HG03378 (cell line): ENCODE data around the gene ABCA7.

ENCODE experiments used
- ATAC-seq: cut with Tn5 transposase; IDR thresholded peaks from one replicate; pipeline ENCODE4 v1.9.1; 2021; ENCODE audit warnings: mild to moderate bottlenecking, moderate library complexity; ENCODE audit not compliant: unreplicated experiment

Gene ABCA7

DNA sequence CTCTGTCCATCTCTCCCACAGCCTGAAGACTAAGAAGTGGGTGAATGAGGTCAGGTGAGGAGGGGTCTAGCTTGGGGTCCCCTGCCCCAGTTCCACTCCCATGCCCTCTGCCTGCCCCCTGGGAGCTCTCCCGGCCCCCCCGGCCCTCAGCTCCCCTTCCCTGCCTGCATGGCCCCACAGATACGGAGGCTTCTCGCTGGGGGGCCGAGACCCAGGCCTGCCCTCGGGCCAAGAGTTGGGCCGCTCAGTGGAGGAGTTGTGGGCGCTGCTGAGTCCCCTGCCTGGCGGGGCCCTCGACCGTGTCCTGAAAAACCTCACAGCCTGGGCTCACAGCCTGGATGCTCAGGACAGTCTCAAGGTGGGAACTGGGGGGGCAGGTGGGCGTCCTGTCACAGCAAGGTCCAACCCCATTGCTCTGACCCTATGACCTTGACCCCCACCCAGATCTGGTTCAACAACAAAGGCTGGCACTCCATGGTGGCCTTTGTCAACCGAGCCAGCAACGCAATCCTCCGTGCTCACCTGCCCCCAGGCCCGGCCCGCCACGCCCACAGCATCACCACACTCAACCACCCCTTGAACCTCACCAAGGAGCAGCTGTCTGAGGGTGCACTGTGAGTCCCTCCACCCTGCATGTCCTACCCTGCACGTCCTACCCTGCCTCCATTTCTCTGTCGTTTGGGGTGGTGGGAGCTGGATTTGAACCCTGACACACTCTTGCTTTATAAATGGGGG is 16.1 kb downstream of the ABCA7 start:
- no peak for ATAC-seq

DNA sequence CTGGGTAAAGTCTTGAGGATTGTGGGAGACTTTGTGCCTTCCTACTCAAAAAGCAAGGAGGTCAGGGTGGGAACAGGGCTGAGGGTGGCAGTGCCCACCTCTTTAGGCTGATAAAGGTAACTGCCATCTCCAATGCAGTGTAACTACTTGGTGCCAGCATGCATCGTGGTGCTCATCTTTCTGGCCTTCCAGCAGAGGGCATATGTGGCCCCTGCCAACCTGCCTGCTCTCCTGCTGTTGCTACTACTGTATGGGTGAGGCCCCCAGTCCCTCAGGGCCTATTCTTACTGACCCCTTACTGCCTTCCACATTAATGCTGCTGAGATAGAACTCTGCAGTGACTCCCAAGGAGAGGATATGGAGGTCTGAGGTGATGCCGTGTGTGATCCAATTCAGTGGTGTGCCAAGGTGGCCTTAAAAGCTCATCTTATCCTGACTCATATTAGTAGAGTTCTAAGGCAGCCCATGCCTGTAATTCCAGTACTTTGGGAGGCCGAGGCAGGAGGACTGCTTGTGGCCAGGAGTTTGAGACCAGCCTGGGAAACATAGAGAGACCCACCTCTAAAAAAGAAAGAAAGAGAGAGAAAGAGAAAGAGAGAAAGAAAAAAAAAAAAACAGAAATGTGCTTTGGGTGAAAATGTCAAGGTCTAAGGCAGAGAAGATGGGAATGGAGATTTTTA is 17.4 kb downstream of the ABCA7 start:
- no peak for ATAC-seq

DNA sequence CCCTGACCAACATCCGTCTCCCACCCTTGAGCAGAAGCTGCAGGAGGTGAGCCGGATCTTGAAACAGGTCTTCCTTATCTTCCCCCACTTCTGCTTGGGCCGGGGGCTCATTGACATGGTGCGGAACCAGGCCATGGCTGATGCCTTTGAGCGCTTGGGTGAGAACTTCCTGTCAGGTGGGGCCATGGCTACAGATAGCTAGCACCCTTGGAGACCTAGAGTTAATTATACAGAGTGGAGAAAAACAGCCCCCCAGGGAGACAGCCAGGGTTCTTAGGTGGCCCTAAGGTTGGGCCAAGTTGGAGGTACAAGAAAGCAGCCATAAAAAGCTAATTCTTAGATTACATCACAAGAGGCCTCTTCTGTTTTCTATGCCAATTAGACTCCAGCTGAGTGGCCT is 18.2 kb downstream of the ABCA7 start:
- ATAC-seq, result no peak

DNA sequence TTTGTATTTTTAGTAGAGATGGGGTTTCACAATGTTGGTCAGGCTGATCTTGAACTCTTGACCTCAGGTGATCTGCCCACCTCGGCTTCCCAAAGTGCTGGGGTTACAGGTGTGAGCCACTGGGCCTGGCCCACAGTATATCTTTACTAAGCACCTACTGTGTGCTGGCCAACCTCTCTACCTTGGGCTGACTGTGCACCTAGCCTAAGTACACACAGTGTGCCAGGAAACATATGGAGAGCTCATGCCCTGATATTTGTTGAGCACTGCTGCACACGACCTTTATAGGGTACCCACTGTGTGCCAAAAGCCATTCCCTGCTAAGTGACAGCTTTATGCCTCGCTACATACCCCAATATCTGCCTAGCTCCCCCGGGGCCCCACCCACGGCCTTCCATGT is 20.8 kb downstream of the ABCA7 start:
- no peak for ATAC-seq

DNA sequence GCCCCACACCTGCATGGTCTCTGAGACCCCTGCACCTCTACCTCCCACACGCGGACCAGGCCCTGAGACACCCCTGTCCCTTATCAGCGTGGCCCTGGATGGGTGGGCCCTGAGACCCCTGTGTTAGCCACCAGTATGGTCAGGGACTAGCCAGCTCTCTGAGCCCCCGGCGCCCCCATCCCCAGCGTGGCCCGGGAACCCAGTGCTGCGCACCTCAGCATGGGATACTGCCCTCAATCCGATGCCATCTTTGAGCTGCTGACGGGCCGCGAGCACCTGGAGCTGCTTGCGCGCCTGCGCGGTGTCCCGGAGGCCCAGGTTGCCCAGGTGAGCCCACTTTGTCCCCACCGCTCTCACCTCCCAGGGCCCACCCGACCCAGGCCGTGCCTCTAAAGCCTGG is 22.1 kb downstream of the ABCA7 start:
- ATAC-seq, result no peak

DNA sequence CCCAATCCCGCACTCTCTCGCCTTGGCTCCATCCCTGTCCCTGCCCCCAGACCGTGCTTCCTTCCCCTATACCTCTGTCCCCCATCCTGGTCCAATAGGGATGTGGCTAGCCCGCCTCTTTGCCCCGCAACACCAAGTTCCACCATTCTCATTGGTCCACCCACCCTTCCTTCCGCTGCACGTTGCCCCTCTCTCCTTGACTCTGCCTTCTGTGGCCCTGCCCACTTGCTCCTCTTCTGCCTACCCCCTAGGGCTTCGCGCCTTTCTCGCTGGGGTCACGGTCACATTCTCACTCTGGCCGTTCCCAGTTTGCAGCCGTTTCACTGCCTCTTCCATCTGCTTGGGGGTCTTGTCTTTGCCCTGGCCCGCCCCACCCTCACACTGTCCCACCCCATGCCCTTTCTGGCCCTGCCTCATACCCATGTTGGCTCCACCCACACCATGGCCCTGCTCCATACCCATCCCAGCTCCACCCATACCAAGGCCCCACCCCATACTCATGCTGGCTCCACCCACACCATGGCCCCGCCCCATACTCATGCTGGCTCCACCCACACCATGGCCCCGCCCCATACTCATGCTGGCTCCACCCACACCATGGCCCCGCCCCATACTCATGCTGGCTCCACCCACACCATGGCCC is 22.6 kb downstream of the ABCA7 start:
- ATAC-seq, result no peak

DNA sequence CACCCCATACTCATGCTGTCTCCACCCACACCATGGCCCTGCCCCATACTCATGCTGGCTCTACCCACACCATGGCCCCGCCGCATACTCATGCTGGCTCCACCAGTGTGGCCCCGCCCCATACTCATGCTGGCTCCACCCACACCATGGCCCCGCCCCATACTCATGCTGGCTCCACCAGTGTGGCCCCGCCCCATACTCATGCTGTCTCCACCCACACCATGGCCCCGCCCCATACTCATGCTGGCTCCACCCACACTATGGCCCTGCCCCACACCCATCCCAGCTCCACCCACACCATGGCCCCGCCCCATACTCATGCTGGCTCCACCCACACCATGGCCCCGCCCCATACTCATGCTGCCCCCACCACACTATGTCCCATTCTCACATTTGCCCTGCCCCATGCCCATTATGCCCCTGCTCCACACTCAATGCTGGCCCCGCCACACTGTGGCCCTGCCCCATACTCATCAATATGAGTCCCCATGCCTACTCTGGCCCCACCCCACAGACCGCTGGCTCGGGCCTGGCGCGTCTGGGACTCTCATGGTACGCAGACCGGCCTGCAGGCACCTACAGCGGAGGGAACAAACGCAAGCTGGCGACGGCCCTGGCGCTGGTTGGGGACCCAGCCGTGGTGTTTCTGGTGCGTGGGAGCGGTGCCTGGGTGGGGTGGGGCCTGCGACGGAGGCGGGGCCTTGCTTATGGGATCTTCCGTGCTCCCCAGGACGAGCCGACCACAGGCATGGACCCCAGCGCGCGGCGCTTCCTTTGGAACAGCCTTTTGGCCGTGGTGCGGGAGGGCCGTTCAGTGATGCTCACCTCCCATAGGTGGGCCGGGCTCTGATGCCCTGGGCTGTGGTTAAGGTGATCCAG is 23.4 kb downstream of the ABCA7 start:
- ATAC-seq, result no peak

DNA sequence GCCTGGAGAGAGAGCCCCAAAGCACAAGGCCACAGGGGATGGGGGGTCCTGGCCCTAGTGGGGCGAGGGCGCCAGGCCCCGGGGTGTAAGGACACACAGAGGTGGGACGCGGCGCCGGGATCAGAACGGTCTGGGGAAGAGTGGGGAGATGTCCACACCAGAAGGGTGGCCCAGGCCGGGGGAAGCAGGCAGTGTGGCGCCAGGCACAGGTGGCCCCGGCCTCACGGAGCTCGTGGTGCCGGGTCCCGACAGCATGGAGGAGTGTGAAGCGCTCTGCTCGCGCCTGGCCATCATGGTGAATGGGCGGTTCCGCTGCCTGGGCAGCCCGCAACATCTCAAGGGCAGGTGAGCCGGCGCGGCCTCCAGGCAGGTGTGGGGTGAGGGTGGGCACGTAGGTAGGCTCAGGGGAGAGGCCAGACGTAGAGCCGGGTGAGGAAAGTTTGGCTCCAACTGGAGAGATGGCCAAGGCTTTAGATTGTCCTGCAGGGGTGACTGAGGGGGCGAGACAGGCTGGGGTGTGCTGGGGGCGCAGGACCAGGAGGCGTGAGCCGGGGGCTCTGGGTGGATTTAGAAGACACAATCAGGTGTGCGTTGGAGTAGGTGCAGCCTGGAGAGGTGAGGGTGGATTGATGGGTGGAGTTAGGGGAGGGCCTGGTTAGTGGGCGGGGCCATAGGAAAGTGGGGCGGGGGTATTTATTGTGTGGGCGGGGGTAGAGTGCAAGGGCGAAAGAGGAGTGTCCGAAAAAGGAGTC is 24.2 kb downstream of the ABCA7 start:
- ATAC-seq, result no peak

DNA sequence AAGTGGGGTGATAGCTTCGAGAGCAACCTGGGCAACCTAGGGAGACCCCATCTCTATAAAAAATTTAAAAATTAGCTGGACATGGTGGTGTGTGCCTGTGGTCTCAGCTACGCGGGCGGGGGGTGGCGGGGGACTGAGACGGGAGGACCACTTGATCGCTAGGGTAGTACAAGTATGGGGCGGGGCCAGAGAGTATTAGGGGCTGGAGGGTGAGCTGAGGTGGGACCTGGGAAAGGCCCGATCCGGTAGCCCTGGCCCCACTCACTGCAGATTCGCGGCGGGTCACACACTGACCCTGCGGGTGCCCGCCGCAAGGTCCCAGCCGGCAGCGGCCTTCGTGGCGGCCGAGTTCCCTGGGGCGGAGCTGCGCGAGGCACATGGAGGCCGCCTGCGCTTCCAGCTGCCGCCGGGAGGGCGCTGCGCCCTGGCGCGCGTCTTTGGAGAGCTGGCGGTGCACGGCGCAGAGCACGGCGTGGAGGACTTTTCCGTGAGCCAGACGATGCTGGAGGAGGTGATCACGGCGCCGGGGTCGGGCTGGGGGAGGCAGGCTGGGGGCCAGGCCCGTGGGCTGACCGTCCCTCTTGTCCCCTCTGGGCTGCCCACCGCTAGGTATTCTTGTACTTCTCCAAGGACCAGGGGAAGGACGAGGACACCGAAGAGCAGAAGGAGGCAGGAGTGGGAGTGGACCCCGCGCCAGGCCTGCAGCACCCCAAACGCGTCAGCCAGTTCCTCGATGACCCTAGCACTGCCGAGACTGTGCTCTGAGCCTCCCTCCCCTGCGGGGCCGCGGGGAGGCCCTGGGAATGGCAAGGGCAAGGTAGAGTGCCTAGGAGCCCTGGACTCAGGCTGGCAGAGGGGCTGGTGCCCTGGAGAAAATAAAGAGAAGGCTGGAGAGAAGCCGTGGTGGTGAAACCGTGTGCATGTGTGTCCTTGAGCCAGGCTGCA is 25.0 kb downstream of the ABCA7 start:
- ATAC-seq, result no peak

DNA sequence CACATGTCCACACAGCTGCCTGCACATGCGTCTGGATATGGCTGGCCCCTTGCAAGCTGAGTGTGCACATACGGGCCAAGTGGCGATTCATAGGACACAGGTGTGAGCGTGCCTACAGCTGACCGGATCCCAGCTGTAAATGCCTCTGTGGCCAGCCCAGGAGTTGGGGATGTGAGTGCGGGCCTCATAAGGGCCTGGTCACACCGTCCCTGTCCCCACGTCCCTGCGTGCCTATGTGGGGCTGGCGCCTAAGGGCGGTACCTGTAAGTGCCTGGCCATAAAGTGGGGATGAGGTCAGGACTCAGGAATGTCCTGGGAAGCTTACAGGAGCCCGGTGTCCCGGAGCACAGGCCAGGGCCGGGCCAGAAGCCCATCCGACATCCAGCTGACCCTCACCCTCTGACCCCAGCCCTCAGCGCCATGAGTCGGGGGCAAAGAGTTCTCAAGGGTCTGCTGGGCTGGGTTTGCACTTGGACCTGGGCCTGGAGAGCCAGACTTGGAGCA is 25.8 kb downstream of the ABCA7 start:
- ATAC-seq, result no peak

DNA sequence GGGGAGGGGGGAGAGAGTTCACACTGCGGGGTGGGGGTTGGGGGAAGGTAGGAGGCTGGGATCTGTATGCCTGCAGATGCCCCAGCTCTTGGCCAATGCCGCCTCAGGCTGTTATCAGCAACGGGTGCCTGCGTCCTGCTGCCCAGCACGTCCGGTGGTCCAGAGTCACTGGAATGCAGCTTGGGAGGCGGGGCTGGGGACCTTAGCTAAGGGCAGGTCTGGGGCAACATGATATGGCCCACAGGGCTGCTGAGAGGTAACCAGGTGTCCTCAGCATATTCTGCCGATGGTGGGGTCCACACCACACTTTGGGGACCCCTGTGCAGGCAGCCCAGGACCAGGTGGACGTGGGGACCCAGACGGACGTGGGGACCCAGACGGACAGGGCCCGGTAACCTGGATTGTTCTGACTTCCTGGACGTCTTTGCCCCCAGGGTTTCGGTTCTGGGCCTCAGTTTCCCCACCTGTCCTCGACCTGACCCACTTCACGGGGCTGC is 26.4 kb downstream of the ABCA7 start:
- no peak for ATAC-seq

DNA sequence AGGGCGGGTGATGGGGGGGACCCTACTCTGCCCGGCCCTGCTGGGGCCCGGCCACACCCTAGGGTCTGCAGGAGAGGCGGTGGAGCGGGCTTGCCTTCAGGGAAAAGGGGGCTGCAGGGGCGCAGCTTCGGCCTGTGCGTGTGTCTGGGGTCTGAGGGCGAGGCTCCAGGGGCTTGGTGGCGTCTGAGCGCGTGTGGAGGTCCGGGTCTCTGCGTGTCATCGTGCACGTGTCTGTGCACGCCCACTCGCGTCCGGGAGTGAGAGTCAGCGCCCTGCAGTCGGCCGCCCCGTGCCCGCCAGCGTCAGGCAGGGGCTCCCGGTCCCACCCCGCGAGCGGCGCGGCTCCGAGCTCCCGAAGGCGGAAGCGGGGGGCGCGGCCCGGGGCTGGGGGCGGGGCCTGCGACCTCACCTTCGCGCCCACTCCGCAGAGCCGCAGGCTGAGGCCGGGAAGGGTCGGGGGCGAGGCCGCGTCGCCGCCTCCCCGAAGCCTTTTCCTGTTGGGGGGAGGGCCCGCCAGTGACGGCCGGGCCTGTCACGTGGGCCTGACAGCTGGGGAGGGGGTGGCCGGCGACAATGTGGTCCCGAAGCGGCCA is 26.9 kb downstream of the ABCA7 start, which contains the start of gene ARHGAP45:
Gene ARHGAP45, plus strand, starts transcription at position 420 of the 593 bp plus-strand sequence. CDS start 239 bp downstream, outside the sequence.
- no peak for ATAC-seq

DNA sequence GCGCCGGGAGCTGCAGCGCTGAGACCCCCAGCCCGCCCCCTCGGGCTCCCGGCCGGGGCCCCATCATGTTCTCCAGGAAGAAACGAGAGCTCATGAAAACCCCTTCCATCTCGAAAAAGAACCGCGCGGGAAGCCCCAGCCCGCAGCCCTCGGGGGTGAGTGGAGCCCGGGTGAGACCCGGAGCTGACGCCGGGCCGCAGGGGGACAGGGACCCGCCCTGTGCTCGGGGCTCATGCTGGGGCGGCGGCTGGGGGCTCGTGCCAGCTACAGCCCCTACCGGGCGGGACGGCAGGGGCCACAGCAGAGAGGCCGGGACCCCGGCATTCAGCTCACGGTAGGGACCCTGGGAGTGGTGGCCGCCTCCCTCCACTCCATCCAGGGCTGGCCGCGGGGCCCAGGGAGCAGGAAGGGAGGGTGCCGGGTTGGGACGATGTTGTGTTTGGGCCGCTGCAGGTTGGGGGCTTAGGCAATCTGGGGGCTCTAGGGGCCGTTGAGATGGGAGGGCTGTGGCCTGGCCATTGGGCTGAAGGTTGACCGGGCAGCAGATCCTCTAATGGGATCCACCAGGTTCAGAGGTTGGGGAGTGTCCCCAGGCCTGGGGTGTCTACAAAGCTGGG is 27.5 kb downstream of the ABCA7 start:
- no peak for ATAC-seq

DNA sequence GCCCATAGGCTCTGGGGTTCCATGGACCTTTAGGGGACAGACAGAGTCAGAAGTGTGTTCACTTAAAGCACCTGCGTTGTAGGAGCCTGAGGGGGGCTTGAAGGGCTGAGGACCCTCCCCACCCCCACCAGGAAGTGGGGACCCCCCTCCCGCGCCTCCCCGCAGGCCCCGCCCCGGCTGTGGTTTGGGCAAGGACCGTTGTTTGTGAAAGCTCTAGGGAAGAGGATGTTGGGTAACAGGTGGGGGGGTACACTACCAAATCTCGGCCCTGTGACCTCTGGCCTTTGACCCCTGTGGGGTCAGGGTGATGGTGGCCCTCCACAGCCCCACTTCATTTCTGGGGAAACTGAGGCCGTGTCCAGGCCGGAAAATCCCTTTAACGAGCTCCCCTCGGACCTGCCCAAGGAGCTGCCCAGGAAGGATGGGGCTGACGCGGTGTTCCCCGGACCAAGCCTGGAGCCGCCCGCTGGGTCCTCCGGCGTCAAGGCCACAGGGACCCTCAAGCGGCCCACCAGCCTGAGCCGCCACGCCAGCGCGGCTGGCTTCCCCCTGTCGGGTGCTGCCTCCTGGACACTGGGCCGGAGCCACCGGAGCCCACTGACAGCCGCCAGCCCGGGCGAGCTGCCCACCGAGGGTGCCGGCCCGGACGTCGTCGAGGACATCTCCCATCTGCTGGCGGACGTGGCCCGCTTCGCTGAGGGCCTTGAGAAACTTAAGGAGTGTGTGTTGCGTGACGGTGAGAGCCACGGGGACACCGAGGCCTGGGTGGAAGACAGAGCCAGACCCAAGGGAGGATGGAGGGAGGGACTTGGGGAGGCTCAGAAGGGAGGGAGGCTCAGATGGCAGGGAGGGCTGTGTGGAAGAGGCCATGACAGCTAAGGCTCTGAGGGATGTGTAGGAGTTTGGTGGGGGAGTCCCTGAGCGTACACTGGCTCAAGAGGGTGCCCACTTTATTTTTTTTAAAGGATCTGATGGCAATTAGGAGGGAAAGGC is 28.4 kb downstream of the ABCA7 start:
- no peak for ATAC-seq

DNA sequence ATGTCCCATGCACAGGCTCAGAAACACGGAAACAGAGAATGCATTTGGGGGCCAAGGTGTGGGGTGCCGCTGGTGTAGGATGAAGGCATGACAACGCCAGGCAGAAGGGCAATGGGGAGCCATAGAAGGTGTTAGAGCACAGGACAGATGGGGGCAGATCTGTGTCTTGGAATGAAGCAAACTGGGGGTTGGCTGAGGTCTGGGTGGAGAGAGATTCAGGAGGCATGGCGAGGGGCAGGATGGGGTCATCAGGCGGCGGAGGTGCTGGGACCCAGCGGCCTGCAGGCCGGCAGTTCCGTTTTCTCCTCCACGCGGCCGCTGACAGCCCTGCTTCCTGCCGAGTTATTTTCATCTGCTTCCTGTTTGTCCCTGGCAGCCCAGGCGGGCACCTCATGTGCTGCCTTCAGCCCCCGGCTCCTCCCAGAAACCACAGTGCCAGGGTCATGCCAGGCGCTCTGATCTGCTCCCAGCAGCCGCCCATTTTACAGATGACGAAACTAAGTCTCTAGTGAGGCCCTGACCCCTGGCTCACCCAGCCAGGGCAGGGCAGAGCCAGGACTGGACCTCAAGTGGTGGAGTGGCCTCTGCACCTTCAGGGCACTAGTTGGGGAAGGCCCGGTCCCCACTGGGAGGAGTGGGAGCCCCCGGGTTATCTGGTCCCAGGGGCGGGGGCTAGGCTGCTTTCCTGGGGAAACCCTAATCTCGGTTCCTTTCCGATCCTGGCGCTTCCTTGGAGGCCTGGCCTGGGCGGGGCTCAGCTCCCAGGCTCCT is 29.3 kb downstream of the ABCA7 start:
- no peak for ATAC-seq

DNA sequence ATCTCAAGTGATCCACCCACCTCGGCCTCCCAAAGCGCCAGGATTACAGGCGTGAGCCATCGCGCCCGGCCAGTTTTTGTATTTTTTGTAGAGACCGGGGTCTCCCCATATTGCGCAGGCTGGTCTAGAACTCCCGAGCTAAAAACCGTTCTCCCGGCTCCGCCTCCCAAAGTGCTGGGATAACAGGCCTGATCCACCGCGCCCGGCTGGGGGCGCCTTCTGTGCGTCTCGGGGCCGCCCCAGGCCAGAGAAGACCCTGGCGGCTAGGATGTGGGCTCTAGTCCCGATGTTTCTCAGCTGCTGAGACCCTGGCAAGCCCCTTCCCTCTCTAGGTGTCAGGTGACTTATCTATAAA is 30.6 kb downstream of the ABCA7 start:
- ATAC-seq, result no peak
